LNCaP clone FGC (cell line): ENCODE results near the gene PRORP.

Source experiments
- DNase-seq: peaks from one replicate; pipeline ENCODE4 v3.0.0-alpha.2; 2011; ENCODE audit warnings: low read depth
- H3K4me3 ChIP-seq: 2 replicates; pipeline ENCODE4 v1.5.1; 2011; ENCODE audit warnings: mild to moderate bottlenecking, low read depth, low read length, control low read depth
- TF ChIP-seq, protein P1 (sequence below): IDR thresholded peaks from 2 replicates; pipeline ENCODE4 v1.5.1; 2012; ENCODE audit warnings: mild to moderate bottlenecking; ENCODE audit not compliant: control insufficient read depth, insufficient read depth; ENCODE audit errors: extremely low read depth

The PRORP gene

DNA sequence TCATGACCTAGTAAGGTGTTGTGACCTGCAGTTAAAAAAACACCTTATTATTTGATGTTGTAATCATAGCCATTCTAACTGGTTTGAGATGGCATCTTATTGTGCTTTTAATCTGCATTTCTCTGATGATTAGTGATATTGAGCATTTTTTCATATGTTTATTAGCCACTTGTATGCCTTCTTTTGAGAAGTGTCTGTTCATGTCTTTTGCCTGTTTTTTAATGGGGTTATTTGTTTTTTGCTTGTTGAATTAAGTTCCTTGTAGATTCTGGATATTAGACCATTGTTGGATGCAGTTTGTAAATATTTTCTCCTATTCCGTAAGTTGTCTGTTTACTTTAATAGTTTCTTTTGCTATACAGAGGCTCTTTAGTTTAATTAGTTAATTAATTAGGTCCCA is 41.0 kb downstream of the PRORP start:
- no peak for DNase-seq
- TF ChIP-seq, protein P1, sequence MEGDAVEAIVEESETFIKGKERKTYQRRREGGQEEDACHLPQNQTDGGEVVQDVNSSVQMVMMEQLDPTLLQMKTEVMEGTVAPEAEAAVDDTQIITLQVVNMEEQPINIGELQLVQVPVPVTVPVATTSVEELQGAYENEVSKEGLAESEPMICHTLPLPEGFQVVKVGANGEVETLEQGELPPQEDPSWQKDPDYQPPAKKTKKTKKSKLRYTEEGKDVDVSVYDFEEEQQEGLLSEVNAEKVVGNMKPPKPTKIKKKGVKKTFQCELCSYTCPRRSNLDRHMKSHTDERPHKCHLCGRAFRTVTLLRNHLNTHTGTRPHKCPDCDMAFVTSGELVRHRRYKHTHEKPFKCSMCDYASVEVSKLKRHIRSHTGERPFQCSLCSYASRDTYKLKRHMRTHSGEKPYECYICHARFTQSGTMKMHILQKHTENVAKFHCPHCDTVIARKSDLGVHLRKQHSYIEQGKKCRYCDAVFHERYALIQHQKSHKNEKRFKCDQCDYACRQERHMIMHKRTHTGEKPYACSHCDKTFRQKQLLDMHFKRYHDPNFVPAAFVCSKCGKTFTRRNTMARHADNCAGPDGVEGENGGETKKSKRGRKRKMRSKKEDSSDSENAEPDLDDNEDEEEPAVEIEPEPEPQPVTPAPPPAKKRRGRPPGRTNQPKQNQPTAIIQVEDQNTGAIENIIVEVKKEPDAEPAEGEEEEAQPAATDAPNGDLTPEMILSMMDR = no peak
- H3K4me3 ChIP-seq = no peak overlapping the region

DNA sequence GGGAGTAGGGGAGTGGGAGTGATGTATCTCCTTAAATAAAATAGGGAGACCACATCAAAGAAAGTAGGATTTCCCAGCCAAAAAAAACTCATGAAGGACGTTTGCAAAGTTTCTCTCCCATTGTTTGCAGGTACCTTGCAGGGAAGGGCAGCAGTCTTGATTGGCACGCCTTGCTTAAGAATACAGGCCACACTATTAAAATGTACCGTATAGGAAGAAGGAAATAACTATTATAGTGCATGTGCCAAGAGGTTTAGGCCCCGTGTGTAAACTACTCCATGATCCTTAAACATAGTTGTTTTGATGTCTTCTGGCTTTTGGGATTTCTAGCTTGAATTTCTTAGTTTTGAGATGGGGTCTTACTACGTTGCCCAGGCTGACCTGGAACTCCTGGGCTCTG is 42.5 kb downstream of the PRORP start:
- DNase-seq = no peak
- no peak overlapping the region for H3K4me3 ChIP-seq
- TF ChIP-seq, protein P1 = no peak

DNA sequence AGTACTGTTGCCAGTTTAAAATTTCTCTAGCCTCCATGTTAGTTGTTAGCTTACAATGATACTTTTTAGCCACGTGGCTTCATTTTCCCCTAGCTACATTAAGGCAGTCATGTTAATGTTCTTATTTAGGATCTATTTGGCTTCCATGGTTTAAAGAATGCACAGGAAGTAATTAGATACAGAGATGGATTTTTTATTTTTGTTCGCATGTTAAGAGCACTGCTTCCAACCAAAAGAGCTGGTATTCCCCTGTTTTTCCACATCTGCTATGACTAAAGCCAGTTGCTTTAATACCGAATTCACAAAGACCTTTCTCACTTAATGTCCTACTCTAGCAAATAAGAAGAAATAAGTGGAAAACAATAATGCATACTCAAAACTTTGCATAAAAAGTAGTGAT is 45.1 kb downstream of the PRORP start:
- H3K4me3 ChIP-seq = no peak overlapping the region
- DNase-seq = no peak

More for the DNA sequence above, 45.1 kb downstream of the PRORP start:
- TF ChIP-seq, protein P1 = no peak
